Ascending aorta (tissue), 2 donors: Measurements from ENCODE around the gene GPRC5B. TPM values are rescaled to one million over a fixed set of nuclear protein-coding genes. Genes with fewer than 3 reads are reported as not detected.

Source experiments
- DNase-seq, 2 donors: peaks; one replicate each; pipeline ENCODE4 v3.0.0-alpha.2; 2019; ENCODE audit warnings: low spot score in 2 of 2
- H3K27ac ChIP-seq, 2 donors: fragments of 200-600 bp; sonication (generic); one replicate each; pipeline ENCODE4 v1.5.1; 2016 to 2017; ENCODE audit warnings: mild to moderate bottlenecking in 1 of 2
- H3K27me3 ChIP-seq: fragments of 200-600 bp; sonication (generic); one replicate; pipeline ENCODE4 v1.5.1; 2017
- H3K36me3 ChIP-seq, 2 donors: fragments of 200-600 bp; sonication (generic); one replicate each; pipeline ENCODE4 v1.5.1; 2016
- H3K4me1 ChIP-seq, 2 donors: fragments of 200-600 bp; sonication (generic); one replicate each; pipeline ENCODE4 v1.5.1; 2016 to 2017; ENCODE audit warnings: mild to moderate bottlenecking in 1 of 2
- H3K4me3 ChIP-seq, 2 donors: fragments of 200-600 bp; sonication (generic); one replicate each; pipeline ENCODE4 v1.5.1; 2016 to 2017; ENCODE audit warnings: mild to moderate bottlenecking in 1 of 2
- H3K9me3 ChIP-seq, 2 donors: fragments of 200-600 bp; sonication (generic); one replicate each; pipeline ENCODE4 v1.5.1; 2016
- CTCF ChIP-seq, 3 experiments: fragments of 200-600 bp in 2 of 3; fragments of 450-650 bp in 1 of 3; sonication (generic) in 2 of 3; IDR thresholded peaks; one replicate each; pipeline ENCODE4 v1.5.1; 2016 to 2019; ENCODE audit warnings: antibody characterized with exemption in 3 of 3, mild to moderate bottlenecking in 1 of 3, moderate library complexity in 1 of 3
- intact Hi-C: fragments of 100-400 bp; cut with DNase I; formaldehyde crosslinking; loops from one replicate; pipeline ENCODE4 v1.15.1; 2023
- total RNA-seq: library from RNA; depleted of rRNA; stranded (reverse); fragments of >200 nt; gene quantifications from one replicate; pipeline ENCODE4 v1.1.0, GENCODE V29; 2016

GPRC5B gene
- total RNA-seq, 1 donor from 2014 or later = 15.6 TPM

GRCh38 chr16:19923396-19923795 is 38.7 kb upstream of the GPRC5B start:
- Histone ChIP-seq H3K27ac (no peak overlapping the region), H3K36me3 (no peaks in the 10 kb centered on the region), H3K9me3 (no peaks in the 10 kb centered on the region), H3K4me3 (no peak overlapping the region), H3K4me1 (no peaks in the 10 kb centered on the region), H3K27me3 (no peaks in the 10 kb centered on the region)
- intact Hi-C loops = no loop called here
- DNase-seq = no peak
- no peak for TF ChIP-seq CTCF (IDR thresholded peaks at IDR 0.05)

GRCh38 chr16:19919142-19919541 is 34.5 kb upstream of the GPRC5B start:
- DNase-seq = no peak
- Histone ChIP-seq H3K4me3 (no peak overlapping the region), H3K27me3 (no peaks in the 10 kb centered on the region), H3K9me3 (no peaks in the 10 kb centered on the region), H3K27ac (no peak overlapping the region), H3K36me3 (no peaks in the 10 kb centered on the region), H3K4me1 (no peaks in the 10 kb centered on the region)
- TF ChIP-seq CTCF (IDR thresholded peaks at IDR 0.05) = no peak
- intact Hi-C loops = no loop called here

- H3K4me1 ChIP-seq = no peaks in the 10 kb centered on the region
- intact Hi-C loops = no loop called here
- no peak for TF ChIP-seq CTCF (IDR thresholded peaks at IDR 0.05)
- no peak for DNase-seq
- H3K27me3 ChIP-seq = no peaks in the 10 kb centered on the region
- H3K9me3 ChIP-seq = no peaks in the 10 kb centered on the region
- no peaks in the 10 kb centered on the region for H3K36me3 ChIP-seq
- no peak overlapping the region for H3K4me3 ChIP-seq
- H3K27ac ChIP-seq = no peak overlapping the region
Observed at GRCh38 chr16:19916064-19916463, 31.4 kb upstream of the GPRC5B start.

GRCh38 chr16:19914877-19915276 is 30.2 kb upstream of the GPRC5B start:
- no peak for TF ChIP-seq CTCF (IDR thresholded peaks at IDR 0.05)
- no peak overlapping the region for H3K4me3 ChIP-seq
- DNase-seq = no peak
- no peak overlapping the region for H3K27ac ChIP-seq
- no peaks in the 10 kb centered on the region for H3K36me3 ChIP-seq
- no peaks in the 10 kb centered on the region for H3K4me1 ChIP-seq
- intact Hi-C loops = no loop called here
- H3K27me3 ChIP-seq = no peaks in the 10 kb centered on the region
- H3K9me3 ChIP-seq = no peaks in the 10 kb centered on the region

- H3K27me3 ChIP-seq = no peaks in the 10 kb centered on the region
- intact Hi-C loops = no loop called here
Observed at GRCh38 chr16:19913340-19913645, 28.6 kb upstream of the GPRC5B start.

More at GRCh38 chr16:19913340-19913645, 28.6 kb upstream of the GPRC5B start:
- no peak for DNase-seq
- no peak for TF ChIP-seq CTCF (IDR thresholded peaks at IDR 0.05)
- H3K4me3 ChIP-seq = no peak overlapping the region
- H3K36me3 ChIP-seq = no peaks in the 10 kb centered on the region
- H3K9me3 ChIP-seq = no peaks in the 10 kb centered on the region
- no peak overlapping the region for H3K27ac ChIP-seq
- H3K4me1 ChIP-seq = no peaks in the 10 kb centered on the region
